CD4-positive, alpha-beta T cell (primary cell): Measurements from ENCODE around the gene TMEM161B. TPM values are rescaled to one million over a fixed set of nuclear protein-coding genes. Genes with fewer than 3 reads are reported as not detected.

Experiments
- ATAC-seq: fragments of 200-7000 bp; cut with Tn5 transposase; one replicate; pipeline ENCODE4 v1.10.0; 2022; ENCODE audit warnings: mild to moderate bottlenecking; ENCODE audit not compliant: poor library complexity
- CTCF ChIA-PET: fragments of 350-600 bp; sonication (Branson Sonifier 250); formaldehyde crosslinking; loops from one replicate; lab custom pipeline; 2021; ENCODE audit warnings: antibody characterized with exemption, inconsistent platforms; lab: Charles Lee
- POLR2A ChIA-PET: fragments of 350-600 bp; sonication (Branson Sonifier 250); formaldehyde crosslinking; loops from one replicate; lab custom pipeline; 2021; ENCODE audit warnings: antibody characterized with exemption, inconsistent platforms; lab: Charles Lee
- DNase-seq, 14 experiments: peaks; one replicate each; pipeline ENCODE4 v3.0.0-alpha.2; 2013 to 2020; ENCODE audit warnings: mixed read lengths in 2 of 14
- H3K27ac ChIP-seq, 2 donors: one replicate each; pipeline versions ENCODE4 v1.5.1 to v1.7.0; 2013; ENCODE audit warnings: low read length in 2 of 2, low read depth in 1 of 2, mild to moderate bottlenecking in 1 of 2
- H3K27me3 ChIP-seq, 2 experiments: 1 replicate in 1 of 2; 2 replicates in 1 of 2; pipeline versions ENCODE4 v1.6.1 to v1.7.0; 2013; ENCODE audit warnings: low read length in 2 of 2, control low read depth in 1 of 2, mild to moderate bottlenecking in 1 of 2, moderate library complexity in 1 of 2; ENCODE audit not compliant: insufficient read depth in 2 of 2, control insufficient read depth in 1 of 2
- H3K36me3 ChIP-seq: one replicate; pipeline ENCODE4 v1.6.1; 2013; ENCODE audit warnings: low read length, control low read depth; ENCODE audit not compliant: insufficient read depth
- H3K4me1 ChIP-seq: one replicate; pipeline ENCODE4 v1.6.1; 2013; ENCODE audit warnings: low read length, control low read depth; ENCODE audit not compliant: insufficient read depth
- H3K4me3 ChIP-seq: one replicate; pipeline ENCODE4 v1.5.1; 2013; ENCODE audit warnings: mild to moderate bottlenecking, low read length, moderate library complexity
- H3K9me3 ChIP-seq, 2 experiments: 1 replicate in 1 of 2; 2 replicates in 1 of 2; pipeline versions ENCODE4 v1.6.1 to v1.7.0; 2013; ENCODE audit warnings: low read length in 2 of 2, mild to moderate bottlenecking in 2 of 2, control low read depth in 1 of 2, moderate library complexity in 1 of 2; ENCODE audit not compliant: control insufficient read depth in 1 of 2, insufficient read depth in 1 of 2
- H3K27ac Mint-ChIP-seq: one replicate; pipeline ENCODE4 v1.8.0; 2020; ENCODE audit warnings: mixed read lengths
- H3K27me3 Mint-ChIP-seq: one replicate; pipeline ENCODE4 v1.8.0; 2021; ENCODE audit warnings: mixed read lengths
- H3K36me3 Mint-ChIP-seq: one replicate; pipeline ENCODE4 v1.8.0; 2021; ENCODE audit warnings: low read depth, mixed read lengths
- H3K4me1 Mint-ChIP-seq: one replicate; pipeline ENCODE4 v1.8.0; 2021; ENCODE audit warnings: low read depth, mixed read lengths
- H3K4me3 Mint-ChIP-seq: one replicate; pipeline ENCODE4 v1.8.0; 2020; ENCODE audit warnings: mild to moderate bottlenecking, mixed read lengths
- H3K9me3 Mint-ChIP-seq: one replicate; pipeline ENCODE4 v1.8.0; 2020; ENCODE audit warnings: mixed read lengths
- CTCF ChIP-seq: fragments of 200-600 bp; IDR thresholded peaks from one replicate; pipeline ENCODE4 v1.8.0; 2022; ENCODE audit warnings: antibody characterized with exemption, mild to moderate bottlenecking
- intact Hi-C, 2 experiments: fragments of 100-400 bp; cut with DNase I in 1 of 2; cut with micrococcal nuclease in 1 of 2; formaldehyde crosslinking; loops; one replicate each; pipeline versions ENCODE4 v1.15.1 to v1.9.0; 2023 to 2025; cut with DNase I, micrococcal nuclease
- total RNA-seq, 174 experiments: library from RNA in 2 of 174; stranded (reverse) in 2 of 174; gene quantifications; one replicate each; pipeline ENCODE4 v1.2.3 and lab custom pipeline; 2021 to 2026

TMEM161B gene
- total RNA-seq, 2 experiments from 2014 or later = 16.7 to 19.6 TPM

- H3K4me1 Mint-ChIP-seq = peaks cover 62% of the 10 kb centered on the region
- no peak overlapping the region for H3K4me3 ChIP-seq
- no peak for DNase-seq
- H3K27me3 Mint-ChIP-seq = no peaks in the 10 kb centered on the region
- no peaks in the 10 kb centered on the region for H3K9me3 Mint-ChIP-seq
- no peaks in the 10 kb centered on the region for H3K27me3 ChIP-seq
- CTCF ChIA-PET = no interaction called here
- no peak for ATAC-seq
- POLR2A ChIA-PET = no interaction called here
- H3K27ac Mint-ChIP-seq = no peak overlapping the region
- peaks cover 57% of the 10 kb centered on the region for H3K36me3 Mint-ChIP-seq
- no peak overlapping the region for H3K27ac ChIP-seq
- intact Hi-C loops = loop anchor here in 1 of 2 experiments (10.0 kb wide), 2 partner anchors 57 to 117 kb away; no protein-coding TSS in a partner anchor
- TF ChIP-seq CTCF = no peak
- no peaks in the 10 kb centered on the region for H3K9me3 ChIP-seq
- no peak overlapping the region for H3K4me3 Mint-ChIP-seq
- H3K36me3 ChIP-seq = peaks cover 7% of the 10 kb centered on the region
- H3K4me1 ChIP-seq = no peaks in the 10 kb centered on the region
These were observed 6.5 kb downstream of the TMEM161B start for GRCh38 chr5:88262116-88262515.

GRCh38 chr5:88258636-88259035 is 10.0 kb downstream of the TMEM161B start:
- peaks cover 63% of the 10 kb centered on the region for H3K4me1 Mint-ChIP-seq
- no peak overlapping the region for H3K27ac ChIP-seq
- ATAC-seq (no peak), DNase-seq (no peak)
- H3K4me3 Mint-ChIP-seq = no peak overlapping the region
- H3K27ac Mint-ChIP-seq = no peak overlapping the region
- H3K9me3 Mint-ChIP-seq = no peaks in the 10 kb centered on the region
- H3K36me3 Mint-ChIP-seq = peaks cover 39% of the 10 kb centered on the region
- no peaks in the 10 kb centered on the region for H3K27me3 ChIP-seq
- no peak for TF ChIP-seq CTCF
- ChIA-PET POLR2A (no interaction called here), CTCF (no interaction called here)
- intact Hi-C loops = no loop called here
- H3K36me3 ChIP-seq = peaks cover 7% of the 10 kb centered on the region
- no peaks in the 10 kb centered on the region for H3K27me3 Mint-ChIP-seq
- no peak overlapping the region for H3K4me3 ChIP-seq
- H3K4me1 ChIP-seq = no peaks in the 10 kb centered on the region
- H3K9me3 ChIP-seq = no peaks in the 10 kb centered on the region

GRCh38 chr5:88256872-88257271 is 11.8 kb downstream of the TMEM161B start:
- Histone ChIP-seq H3K4me1 (no peaks in the 10 kb centered on the region), H3K36me3 (peaks cover 4% of the 10 kb centered on the region), H3K27ac (no peak overlapping the region), H3K27me3 (no peaks in the 10 kb centered on the region), H3K4me3 (no peak overlapping the region), H3K9me3 (no peaks in the 10 kb centered on the region)
- POLR2A ChIA-PET = no interaction called here
- ATAC-seq = no peak
- no peak for TF ChIP-seq CTCF
- CTCF ChIA-PET = no interaction called here
- H3K9me3 Mint-ChIP-seq = no peaks in the 10 kb centered on the region
- intact Hi-C loops = no loop called here
- peaks cover 63% of the 10 kb centered on the region for H3K4me1 Mint-ChIP-seq
- H3K36me3 Mint-ChIP-seq = peaks cover 29% of the 10 kb centered on the region
- H3K27ac Mint-ChIP-seq = no peak overlapping the region
- H3K4me3 Mint-ChIP-seq = no peak overlapping the region
- DNase-seq = no peak
- no peaks in the 10 kb centered on the region for H3K27me3 Mint-ChIP-seq
